Activated CD8-positive, alpha-beta memory T cell treated with anti-CD3 and anti-CD28 coated beads for 1 hour (primary cell): ENCODE measurements around the gene CCNK.
A peak's percentile ranks its signal among the peaks of the same experiment; 100 is the strongest.

ENCODE experiments used
- DNase-seq, 2 donors: peaks; one replicate each; pipeline ENCODE4 v3.0.0-alpha.2; 2020; ENCODE audit warnings: low read depth in 1 of 2; ENCODE audit errors: extremely low read depth in 1 of 2

Gene CCNK

DNA sequence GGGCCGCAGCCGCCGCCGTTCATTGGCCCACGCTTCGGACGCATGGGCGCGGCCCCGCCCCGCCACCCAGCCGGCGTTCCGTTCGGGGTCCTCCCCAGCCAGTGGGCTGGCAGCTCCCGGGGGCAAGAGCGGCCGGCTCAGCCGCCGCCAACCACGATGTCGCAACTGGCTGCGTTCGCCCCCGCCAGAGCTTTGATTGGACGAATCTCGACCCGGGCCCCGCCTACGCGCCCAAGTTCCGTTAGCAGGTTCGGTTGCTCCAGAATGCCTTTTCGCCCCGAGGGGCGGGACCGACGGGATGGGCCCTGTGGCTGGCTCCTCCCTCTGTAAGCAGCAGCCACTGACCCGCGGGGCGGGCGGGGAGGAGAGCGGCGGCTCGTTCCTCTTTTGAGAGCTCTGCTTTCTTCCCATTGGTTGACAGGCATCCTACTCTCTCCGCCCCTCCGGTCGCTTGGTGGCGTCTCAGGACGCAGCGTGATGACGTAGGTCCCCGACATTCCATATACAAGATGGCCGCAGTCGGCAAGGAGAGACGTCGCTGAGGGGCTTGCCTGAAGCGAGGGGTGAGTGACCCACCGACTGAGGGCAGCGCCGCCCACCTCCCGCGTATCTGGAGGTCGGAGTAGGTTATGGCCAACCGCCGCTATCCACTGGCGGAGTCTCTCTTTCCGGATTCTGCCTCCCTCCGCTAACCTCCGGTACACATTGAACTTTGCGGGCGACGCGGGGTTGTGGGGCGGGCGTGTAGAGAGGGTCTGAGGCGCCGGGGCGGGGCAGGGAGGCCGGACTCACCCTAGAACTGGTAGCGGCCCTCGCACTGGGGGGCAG is at the start of gene CCNK:
CCNK (plus strand) TSS at position 493 of the 828 bp plus-strand sequence. CDS start 11,269 bp downstream, outside the sequence.
- DNase-seq, result peak; percentile 100

DNA sequence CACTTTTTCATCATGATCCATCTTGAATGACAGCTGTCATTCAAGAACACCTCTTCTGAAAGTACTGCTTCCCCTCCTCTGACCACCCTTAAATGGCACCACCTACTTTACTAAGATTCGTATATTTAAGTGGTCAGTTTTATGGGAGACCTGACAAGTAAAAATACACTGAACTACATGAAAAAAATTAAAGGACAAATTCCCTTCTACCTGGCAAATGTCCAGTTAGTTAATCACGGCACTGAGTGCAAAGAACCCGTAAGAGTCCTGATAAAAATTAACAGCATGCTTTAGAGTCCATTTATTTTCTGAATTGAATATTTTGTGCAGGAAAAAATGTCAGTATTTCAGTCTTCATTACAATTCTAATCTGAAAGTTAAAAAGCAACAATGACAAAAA is 49.2 kb upstream of the CCNK start:
- no peak for DNase-seq

DNA sequence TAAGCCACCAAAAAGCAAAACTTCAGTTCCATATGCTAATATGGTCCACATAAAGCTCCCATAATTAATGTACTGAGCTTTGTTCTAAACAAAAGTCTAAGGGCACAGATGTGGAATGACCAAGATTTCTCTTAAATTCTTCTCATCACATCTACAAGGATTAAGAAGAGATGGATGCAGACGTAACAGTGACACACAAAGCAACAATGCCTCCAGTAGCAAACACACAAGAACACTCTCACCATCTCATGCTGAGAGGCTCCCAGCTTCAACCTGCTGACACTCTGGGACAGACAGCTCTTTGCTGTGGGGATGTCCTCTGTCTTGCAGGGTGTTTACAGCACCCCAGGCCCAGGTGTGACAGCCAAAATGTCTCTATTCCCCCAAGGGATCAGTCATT is 48.7 kb upstream of the CCNK start:
- no peak for DNase-seq

DNA sequence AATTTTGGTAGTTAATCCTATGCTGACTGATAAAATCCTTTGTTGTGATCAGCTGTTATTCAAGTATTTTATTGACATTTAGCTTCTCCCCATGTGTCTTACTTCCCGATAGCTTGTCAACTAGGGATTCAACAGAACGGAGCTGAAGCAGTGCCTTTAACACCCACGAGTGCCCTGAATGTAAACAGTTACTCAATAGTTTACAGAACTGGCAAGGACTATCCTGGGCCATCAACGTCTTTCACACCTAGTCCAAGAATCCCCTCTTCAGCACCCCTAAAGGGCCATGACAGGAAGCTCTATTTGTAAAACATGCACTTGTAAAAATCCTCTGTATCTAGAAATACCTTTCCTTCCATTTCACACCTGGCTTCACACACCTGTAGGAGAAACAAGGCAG is 45.9 kb upstream of the CCNK start:
- DNase-seq, result no peak

DNA sequence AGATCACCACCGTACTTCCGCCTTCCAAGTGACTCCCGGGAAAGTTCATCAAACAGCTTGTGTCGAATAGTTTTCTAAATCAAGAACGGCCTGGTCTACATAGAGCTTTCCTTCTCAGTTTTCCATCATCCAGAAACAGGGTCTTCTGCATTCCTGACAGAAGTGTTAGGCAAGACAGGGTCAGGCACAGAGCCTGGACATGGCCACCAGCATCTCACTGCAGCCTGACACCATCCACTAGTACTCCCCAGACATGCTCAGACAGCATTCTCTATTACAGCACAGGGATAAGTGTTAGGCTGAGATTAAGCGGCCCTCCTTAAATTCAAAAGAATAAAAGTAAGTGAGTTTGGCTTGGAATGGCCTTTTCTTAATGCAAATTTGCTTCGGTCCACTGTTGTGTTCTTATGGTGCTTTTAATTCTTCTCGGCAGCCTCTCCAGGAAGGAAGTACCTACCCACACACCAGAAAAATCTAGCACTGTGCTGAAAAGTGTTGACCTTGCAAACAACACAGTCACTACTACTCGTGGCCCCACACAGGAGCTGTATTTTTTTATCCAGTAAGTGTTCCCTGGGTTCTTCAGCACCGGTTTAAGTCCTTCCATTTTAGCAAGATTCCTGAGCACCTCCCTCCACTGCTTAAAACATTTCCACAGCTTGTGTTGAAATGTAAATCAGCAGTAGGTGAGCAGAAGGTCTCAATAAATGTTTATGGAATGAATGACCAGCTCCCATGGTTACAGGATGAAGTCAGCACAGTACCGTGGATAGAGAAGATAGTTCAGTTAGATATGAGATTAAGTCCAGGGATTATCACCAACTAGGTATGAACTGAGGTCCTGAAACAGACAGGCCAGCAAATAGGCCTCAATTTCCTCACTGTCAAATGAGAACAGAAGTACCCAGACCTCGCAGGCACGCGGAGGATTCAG is 44.7 kb upstream of the CCNK start:
- no peak for DNase-seq

DNA sequence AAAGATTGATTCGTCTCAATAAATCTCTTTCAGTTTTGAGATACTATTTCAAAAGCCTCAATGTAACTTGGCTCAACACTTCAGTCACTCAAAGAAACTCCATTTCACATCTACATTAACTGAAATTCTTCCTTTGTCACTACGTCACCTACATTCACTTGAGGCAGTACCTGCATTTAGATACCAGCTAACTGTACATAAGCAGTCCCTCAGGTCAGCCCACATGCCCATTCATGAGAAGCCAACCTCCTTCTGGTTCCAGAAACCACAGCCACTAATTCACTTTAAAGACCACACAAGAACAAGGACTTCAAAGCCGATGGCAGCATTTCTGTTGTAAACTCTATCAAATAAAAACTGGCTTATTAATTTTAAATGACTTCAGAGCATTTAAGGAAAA is 43.5 kb upstream of the CCNK start:
- no peak for DNase-seq

DNA sequence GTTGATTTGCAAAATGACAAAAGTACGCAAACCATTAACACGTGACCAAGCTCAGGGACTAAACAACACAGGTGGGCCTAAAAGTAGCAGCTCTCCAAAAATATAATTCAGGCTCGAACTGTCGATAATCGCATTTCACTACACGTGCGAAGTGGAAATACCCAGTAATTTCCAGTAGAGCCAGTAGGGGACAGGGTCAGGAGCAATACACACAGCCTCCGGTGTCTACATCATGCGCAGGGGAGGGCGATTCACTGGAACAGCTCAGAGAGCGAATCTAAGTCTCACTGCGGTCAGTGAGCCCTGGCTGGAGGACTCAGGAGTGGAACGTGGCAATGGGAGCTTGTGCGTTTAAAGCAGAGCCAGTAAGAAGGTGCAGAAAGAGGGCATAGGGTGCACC is 40.9 kb upstream of the CCNK start:
- no peak for DNase-seq

DNA sequence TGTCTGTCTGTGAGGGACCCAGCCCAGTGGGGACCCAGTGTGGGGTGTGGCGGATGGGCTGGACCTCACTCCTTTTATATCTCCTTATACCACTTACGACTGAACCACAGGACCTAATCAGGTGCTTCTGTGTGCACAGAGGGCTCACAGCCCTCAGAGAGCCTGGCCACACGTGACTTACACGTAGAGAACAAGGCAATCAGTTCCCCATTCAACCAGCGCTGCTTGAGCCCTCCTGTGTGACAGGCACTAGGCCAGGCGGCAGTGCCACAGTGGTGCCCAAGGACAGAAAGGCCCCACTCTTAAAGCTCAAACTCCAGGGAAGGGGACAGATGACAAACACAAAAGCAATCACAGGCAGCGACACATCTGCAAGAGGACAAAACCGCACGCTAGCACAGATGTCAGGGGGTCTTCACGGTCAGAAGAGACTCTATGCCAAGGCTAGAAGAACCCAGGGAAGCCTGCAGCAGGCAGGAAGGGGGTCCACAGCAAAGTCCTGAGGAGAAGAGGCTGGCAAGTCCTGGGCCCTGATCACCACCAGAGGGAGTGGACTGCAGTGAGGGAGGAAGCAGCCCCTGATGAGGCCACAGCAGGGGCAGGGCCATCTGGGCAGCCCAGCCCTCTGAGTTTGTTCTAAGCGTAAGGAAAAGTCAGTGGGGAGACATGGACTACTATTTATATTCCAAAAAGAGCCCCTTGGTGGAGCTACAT is 39.9 kb upstream of the CCNK start:
- no peak for DNase-seq

DNA sequence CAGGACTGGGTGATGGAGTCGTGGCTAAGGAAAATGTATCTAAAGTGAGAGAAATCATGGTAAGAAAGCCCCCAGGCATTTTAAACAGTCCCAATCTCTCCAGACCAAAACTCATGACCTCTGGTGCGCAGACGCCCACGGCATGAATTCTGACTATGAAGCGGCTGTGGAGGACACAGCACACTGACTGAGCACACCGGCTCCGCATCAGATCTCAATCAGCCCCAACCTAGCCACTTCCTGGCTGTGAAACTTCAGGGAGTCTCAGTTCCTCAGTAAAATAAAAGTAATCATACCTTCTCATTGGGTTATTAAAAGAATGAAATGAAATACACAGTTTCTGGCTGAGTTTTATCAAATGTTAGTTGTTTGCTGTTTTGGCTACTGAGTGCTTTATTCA is 39.3 kb upstream of the CCNK start:
- no peak for DNase-seq

DNA sequence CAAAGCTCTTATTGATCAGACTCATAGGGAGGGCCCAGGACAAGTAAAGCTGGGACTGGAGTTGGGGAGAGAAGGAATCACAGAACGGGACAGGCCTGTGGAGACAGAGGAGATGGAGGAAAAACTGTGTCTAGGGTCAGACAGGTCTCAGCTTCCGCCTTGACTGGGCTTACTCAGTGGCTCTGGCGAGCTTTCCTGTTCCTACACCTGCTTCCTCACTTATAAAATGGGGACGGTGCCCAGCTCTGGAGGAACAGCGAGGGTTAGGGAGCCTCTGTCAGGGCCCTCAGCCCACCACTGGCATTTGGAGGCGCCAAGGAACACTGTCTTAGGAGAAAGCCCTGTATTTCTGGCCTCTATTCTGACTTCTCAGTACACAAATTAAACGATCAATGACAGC is 35.3 kb upstream of the CCNK start:
- no peak for DNase-seq

DNA sequence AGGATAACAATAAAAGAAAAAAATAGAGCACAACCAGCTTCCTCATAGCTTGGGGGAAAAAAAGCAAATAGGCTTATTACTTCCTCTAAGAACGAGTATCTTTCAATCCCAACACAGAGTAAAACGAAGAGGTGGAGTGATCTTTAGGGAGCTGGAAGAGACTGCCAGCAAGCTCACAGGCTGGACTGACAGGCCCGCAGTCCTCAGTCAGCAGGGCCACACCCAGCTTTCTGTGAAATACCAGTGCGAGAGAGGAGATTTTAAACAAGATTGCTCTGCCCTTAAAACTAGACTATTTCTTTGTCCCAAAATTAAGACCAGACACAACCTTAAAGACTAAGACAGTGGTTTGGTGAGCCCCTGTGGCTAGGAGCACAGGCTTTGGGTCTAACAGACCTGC is 33.5 kb upstream of the CCNK start:
- DNase-seq, result no peak

DNA sequence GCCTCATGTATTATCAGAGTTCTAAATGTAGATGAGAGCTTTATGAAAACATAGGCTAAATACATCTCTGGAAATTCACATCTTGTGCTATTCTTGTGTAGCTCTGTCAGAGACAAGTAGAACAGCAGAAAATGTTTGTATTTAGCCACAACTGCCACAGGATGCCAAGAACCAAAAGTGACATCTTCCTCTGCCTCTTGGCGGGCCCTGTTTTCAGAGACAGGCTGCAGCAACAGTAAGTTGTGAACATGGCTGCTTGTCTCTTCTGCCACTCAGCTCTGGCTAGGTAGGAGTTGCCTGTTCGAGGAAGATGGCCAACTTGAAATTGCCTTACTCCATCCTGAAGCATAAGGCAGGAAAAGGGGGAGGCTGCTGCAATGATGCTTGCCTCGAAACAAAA is 30.9 kb upstream of the CCNK start:
- no peak for DNase-seq

DNA sequence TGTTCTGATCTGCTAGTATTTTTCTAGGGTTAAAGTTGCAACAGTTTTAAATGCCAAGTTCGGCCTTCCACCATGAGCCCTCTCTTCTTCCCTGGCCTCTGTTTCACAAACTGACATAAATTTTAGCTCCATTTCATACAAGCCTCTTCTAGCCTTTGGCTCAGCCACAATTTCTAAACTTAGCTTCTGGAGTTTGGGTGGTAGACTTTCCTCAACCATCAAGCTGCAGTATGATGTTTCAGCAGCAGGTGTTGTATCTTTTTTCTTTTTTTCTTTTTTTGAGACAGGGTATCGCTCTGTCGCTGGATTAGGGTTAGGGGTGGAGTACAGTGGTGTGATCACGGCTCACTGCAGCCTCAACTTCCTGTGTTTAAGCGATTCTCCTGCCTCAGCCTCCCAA is 30.0 kb upstream of the CCNK start:
- DNase-seq, result no peak

DNA sequence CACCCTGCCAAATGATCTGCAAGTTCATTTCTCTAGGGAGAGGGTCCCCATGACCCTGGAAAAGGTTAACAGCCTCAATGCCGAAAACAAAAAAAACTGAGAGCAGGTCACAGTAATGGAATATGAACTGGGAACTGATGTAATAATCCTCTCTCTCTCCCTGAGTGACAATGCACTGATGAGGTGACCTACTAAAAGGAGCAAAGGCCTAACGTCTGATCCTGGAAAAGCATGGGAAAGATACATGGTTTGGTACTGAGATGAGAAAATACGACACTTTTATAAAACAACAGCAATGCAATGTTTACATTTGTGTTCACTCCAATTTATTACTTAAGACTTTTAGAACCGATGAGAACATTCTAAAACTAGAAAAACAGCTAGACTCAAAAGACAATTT is 28.2 kb upstream of the CCNK start:
- no peak for DNase-seq

DNA sequence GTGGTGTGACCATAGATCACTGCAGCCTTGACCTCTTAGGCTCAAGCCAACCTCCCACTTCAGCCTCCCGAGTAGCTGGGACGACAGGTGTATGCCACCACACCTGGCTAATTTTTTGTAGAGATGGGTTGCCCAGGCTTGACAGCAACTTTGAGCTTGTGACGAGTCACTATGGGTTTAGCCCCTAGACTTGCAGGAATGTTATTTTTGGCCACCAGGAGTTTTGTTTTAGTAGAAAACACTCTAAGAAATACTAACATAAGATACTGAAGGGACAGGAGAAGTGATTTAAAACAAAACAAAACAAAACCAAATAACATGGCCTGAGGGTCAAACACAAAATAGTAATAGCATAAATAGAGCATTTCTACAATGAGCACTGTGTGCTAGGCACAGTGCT is 27.0 kb upstream of the CCNK start:
- DNase-seq, result no peak

DNA sequence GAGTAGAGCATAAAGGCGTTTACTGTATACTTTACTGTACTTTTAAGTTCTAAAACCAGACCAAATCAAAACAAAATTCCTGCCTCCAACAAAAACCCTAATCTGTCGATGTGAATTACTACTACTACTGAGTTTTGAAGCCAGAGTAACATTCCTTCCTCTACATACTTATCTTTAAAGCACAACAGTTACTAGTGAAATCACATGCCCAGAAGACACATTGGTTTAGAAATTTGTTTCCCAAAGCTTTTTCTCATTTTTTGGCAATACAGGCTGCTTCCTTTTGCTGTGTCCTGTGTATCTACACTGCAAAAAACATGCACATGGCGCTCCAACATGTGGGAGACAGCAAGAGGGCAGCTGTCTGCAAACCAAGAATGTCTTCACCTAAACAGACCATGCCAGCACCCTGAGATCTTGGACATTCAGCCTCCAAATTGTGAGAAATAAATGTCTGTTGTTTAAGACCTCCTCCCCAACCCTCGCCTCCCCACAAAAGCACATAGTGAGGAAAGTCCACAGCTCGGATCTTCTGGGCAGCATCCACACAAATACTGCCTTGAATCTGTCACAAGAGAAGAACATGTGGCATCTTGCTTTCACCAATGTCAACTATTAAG is 21.6 kb upstream of the CCNK start:
- DNase-seq, result no peak

DNA sequence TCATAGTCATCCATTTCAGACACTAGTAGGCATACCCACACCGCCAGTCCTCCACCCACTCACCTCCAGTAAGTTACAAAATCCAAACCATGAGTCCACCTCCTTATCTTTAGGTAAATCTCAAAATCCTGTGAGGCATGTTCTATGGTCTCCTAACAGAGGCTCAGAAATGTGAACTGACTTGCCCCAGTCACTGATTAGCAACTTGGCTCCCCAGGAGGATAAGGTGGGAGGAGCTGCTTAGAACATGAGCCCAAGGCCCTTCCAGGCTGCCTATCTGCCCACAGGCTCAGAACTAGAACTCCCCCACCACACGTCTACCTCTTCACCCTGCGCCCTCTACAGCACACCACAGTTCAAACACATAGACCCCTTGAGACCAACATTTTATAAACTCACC is 20.4 kb upstream of the CCNK start:
- DNase-seq, result no peak

DNA sequence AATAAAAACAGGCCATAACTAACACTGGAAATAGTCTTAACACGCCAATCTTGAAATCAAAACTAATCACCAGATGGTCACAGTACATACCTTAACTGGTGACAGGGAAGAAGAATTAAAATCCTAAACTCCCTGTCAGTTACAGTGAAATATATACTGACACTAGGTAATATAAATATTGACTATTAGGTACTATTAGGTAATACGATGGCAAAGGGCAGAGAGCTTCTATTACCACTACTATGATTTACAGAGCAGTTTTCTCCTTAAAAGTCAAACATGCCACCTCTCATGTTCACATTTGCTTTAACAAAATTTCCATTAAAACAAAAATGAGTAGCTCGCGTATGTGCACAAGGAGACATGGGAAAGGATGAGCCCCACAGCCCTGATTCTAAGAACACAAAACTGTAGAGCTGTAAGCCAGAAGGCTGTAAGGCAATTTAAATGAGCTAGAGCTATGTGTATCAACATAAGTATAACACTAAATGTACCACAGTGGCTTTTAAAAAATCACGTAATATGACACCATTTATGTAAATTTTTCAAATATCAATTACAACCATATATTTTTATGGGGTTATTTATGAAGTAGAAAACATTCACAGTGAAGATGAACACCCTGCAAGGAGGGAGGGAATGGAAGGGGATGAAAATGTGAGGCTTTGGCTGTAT is 19.7 kb upstream of the CCNK start:
- no peak for DNase-seq

DNA sequence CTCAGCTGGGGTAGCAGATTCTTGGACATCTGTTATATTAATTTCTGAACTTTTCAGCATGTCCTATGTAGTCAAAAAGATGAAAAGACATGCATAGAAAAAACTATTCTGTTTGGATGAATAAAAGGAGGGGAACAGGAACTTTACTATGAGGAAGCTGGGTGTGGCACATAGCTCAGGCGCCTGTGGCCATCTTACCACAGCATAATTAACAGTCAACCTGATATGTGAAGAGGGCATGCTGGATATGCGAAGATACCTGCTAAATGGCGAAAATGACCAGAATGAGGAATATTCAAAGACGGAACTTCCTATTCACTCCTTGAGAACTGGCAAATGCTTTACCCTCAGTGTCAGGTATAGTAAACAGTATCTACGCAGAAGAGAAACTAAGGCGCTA is 19.0 kb upstream of the CCNK start:
- DNase-seq, result no peak

DNA sequence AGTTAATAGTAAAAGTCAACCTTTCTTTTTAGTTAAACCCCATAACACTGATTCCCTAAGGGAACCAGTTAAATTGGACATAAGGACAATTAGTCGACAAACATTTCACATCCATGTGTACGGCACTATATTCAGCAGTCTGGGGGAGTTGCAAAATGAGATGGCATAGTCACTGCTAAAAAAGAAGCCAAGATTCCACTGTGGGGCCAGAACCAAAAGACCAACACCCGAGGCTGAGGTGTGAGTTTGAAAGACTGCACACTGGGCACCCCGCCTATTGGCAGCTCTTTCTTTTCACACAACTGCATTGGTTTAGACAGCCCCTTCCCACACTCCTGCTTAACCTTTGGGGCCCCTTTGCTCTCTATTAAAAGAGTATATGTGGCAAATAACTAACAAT is 17.2 kb upstream of the CCNK start:
- no peak for DNase-seq
